Natural killer cell treated with Interleukin-12 subunit alpha and Interleukin-12 subunit beta and Interleukin-15 and Interleukin-18, amount 100 ng/mL, for 72 hours (primary cell): Measurements from ENCODE around the gene TBC1D24. TPM values are rescaled to one million over a fixed set of nuclear protein-coding genes. Genes with fewer than 3 reads are reported as not detected.
"Not testable (repeated sequence)": the region's sequence is repeated elsewhere in the genome, so short reads cannot be mapped to it uniquely, and the experiment has no call there.

ENCODE experiments used
- ATAC-seq, 2 donors: fragments of 150-1000 bp; cut with Tn5 transposase in 1 of 2; sonication (Bioruptor Pico), chemical (Tn5 transposase) in 1 of 2; 2 replicates each; pipeline ENCODE4 v1.10.0; 2021
- DNase-seq: peaks from one replicate; pipeline ENCODE4 v3.0.0; 2022; ENCODE audit warnings: low spot score
- H3K27ac Mint-ChIP-seq, 2 donors: 1 replicate in 1 of 2; 2 replicates in 1 of 2; pipeline ENCODE4 v1.8.0; 2022; ENCODE audit warnings: mixed read lengths in 2 of 2, mild to moderate bottlenecking in 1 of 2, moderate library complexity in 1 of 2
- H3K27me3 Mint-ChIP-seq, 2 donors: 1 replicate in 1 of 2; 2 replicates in 1 of 2; pipeline ENCODE4 v1.8.0; 2022; ENCODE audit warnings: mixed read lengths in 2 of 2
- H3K36me3 Mint-ChIP-seq: one replicate; pipeline ENCODE4 v1.8.0; 2022; ENCODE audit warnings: mixed read lengths
- H3K4me1 Mint-ChIP-seq, 2 donors: 1 replicate in 1 of 2; 2 replicates in 1 of 2; pipeline ENCODE4 v1.8.0; 2022; ENCODE audit warnings: low read depth in 2 of 2, mixed read lengths in 2 of 2, mild to moderate bottlenecking in 1 of 2
- H3K4me3 Mint-ChIP-seq: one replicate; pipeline ENCODE4 v1.8.0; 2022; ENCODE audit warnings: mixed read lengths
- H3K9me3 Mint-ChIP-seq: 2 replicates; pipeline ENCODE4 v1.8.0; 2022; ENCODE audit warnings: mixed read lengths
- total RNA-seq, 2 donors: library from RNA; stranded (reverse); gene quantifications; one replicate each; pipeline ENCODE4 v1.2.3, GENCODE V29; 2022

The TBC1D24 gene
- total RNA-seq, 2 donors from 2014 or later: 22.0 to 39.9 TPM

DNA sequence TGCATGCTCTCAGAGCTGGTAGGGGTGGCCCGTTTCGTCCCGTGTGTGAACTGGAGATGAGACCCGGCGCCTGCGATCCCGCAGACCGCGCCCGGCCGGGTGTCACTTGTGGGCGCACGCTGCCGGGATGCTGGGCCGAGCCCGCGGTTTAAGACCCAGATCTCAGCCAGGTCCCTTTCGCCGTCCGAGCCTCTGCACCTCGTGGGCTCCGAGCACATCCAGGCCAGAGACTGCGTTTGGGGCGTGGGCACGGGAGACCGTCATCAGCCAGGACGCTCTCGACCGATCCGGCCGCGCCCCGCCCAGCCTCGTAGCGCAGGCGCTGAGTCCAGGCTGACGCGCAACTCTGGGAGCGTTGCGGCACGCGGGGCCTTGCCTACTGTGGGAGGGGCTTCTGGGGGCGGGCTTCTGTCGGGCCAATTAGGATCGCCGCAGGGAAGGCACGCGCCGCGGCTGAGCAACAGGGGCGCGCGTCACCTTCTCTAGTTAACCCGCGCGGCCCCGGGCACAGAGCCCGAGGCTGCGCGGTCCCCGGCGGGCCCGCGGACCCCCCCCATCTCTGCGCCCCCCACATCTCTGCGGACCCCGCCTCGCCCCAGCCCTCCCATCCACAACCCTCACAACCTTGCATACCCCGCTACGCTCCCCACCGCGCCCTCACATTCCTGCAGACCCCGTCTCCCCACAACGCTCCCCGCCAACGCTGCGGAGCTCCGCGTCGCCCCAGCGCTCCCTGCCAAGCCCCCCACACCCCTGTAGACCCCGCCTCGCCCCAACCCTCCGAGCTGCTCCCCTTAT, 57.0 kb downstream of the TBC1D24 start:
- no peaks in the 10 kb centered on the region for H3K9me3 Mint-ChIP-seq
- peak overlapping the region; percentile 93 to 95 for H3K27ac Mint-ChIP-seq
- peak; percentile 95 for ATAC-seq

DNA sequence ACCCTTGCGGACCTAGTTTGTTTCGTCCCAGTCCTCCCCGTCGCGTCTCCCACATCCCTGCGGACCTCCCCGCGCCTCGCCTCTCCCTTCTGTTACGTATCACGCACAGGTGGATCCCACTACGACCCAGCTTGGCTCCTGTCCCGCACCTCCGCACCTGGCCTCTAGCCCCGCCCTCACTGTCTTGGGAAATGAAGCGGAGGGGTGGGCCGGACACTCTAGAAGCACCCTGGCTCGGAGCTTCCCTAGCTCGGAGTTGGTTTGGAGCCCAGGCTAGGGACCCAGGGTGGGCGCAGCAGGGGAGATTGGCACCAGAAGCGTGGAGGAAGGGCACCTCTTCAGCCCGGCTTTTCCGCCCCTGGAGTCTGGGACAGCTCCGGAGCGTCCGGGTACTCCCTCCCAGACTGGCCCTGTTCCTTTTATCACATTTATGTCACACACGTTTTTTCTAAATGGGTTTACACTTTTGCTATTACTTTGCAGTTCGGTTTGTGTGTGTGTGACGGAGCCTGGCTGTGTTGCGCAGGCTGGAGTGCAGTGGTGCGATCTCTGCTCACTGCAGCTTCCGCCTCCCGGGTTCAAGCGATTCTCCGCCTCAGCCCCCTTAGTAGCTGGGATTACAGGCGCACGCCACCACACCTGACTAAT, 57.7 kb downstream of the TBC1D24 start:
- Mint-ChIP-seq H3K36me3 (no peaks in the 10 kb centered on the region), H3K9me3 (no peaks in the 10 kb centered on the region), H3K27me3 (no peaks in the 10 kb centered on the region), H3K27ac (peak overlapping the region; percentile 93 to 95), H3K4me1 (peaks cover 20 to 21% of the 10 kb centered on the region in 2 donors), H3K4me3 (peak overlapping the region; percentile 97)
- ATAC-seq (peak; percentile 32 to 64), DNase-seq (peak; percentile 84)

More for the DNA sequence above, 57.0 kb downstream of the TBC1D24 start:
- no peaks in the 10 kb centered on the region for H3K27me3 Mint-ChIP-seq
- H3K36me3 Mint-ChIP-seq: no peaks in the 10 kb centered on the region
- peaks cover 17 to 21% of the 10 kb centered on the region in 2 donors for H3K4me1 Mint-ChIP-seq
- H3K4me3 Mint-ChIP-seq: peak overlapping the region; percentile 97
- peak; percentile 98 for DNase-seq

DNA sequence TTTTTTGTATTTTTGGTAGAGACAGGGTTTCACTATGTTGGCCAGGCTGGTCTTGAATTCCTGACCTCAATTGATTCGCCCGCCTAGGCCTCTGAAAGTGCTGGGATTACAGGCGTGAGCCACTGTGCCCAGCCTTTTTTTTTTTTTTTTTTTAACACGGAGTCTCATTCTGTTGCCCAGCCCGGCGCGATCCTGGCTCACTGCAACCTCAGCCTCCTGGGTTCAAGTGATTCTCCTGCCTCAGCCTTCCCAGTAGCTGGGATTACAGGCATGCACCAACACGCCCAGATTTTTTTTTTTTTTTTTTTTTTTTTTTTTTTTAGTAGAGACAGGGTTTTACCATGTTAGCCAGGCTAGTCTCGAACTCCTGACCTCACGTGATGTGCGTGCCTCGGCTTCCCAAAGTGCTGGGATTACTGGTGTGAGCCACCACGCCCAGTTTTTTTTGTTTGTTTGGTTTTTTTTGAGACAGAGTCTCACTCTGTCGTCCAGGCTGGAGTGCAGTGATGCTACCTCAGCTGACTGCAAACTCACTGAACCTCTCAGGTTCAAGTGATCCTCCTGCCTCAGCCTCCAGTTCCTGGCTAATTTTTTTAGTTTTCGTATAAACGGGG, 58.3 kb downstream of the TBC1D24 start:
- Mint-ChIP-seq H3K4me3 (peak overlapping the region; percentile 97), H3K27ac (peak overlapping the region; percentile 93 to 95), H3K4me1 (peaks cover 20 to 21% of the 10 kb centered on the region in 2 donors)
- not testable (repeated sequence) for H3K9me3 Mint-ChIP-seq, H3K27me3 Mint-ChIP-seq, DNase-seq, H3K36me3 Mint-ChIP-seq, ATAC-seq

DNA sequence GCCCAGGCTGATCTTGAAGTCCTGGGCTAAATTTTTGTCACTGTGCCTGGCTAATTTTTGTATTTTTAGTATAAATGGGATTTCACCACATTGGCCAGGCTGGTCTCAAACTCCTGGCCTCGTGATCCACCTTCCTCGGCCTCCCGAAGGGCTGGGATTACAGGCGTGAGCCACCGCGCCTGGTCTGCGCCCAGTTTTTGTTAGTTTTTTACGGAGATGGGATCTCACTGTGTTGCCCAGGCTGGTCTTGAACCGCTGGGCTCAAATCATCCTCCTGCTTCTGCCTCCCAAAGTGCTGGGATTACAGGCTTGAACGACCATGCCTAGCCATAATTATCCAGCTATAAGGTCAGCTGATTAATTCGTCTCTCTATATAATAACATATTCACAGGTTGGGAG, 59.0 kb downstream of the TBC1D24 start:
- peaks cover 23 to 26% of the 10 kb centered on the region in 2 donors for H3K4me1 Mint-ChIP-seq

DNA sequence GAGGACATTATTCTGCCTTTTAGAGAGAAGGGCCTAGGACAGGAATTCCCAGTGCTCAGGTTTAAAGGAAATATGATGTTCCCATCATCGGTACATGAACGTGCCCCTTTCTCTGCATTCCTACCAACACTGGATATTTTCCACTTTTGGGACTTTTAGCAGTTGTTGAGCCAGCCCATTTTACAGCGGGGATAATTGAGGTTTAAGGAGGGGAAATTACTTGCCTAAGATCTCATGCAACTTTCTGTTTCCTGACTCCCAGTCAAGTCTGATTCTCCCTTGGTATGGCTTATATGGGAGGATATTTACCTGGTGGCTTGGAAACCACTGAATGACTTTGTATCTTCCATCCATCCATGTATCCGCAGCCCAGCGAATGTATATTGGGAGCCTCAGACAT, 59.4 kb downstream of the TBC1D24 start:
- H3K4me3 Mint-ChIP-seq: peak overlapping the region; percentile 66
- peak overlapping the region; percentile 60 to 95 for H3K27ac Mint-ChIP-seq
- not testable (repeated sequence) for DNase-seq, H3K36me3 Mint-ChIP-seq, H3K27me3 Mint-ChIP-seq, H3K9me3 Mint-ChIP-seq, ATAC-seq
- peaks cover 25 to 30% of the 10 kb centered on the region in 2 donors for H3K4me1 Mint-ChIP-seq

More for the DNA sequence above, 59.0 kb downstream of the TBC1D24 start:
- no peaks in the 10 kb centered on the region for H3K36me3 Mint-ChIP-seq
- DNase-seq (no peak), ATAC-seq (no peak)
- H3K9me3 Mint-ChIP-seq: no peaks in the 10 kb centered on the region
- H3K27me3 Mint-ChIP-seq: no peaks in the 10 kb centered on the region
- peak overlapping the region; percentile 60 to 95 for H3K27ac Mint-ChIP-seq
- peak overlapping the region; percentile 66 for H3K4me3 Mint-ChIP-seq

DNA sequence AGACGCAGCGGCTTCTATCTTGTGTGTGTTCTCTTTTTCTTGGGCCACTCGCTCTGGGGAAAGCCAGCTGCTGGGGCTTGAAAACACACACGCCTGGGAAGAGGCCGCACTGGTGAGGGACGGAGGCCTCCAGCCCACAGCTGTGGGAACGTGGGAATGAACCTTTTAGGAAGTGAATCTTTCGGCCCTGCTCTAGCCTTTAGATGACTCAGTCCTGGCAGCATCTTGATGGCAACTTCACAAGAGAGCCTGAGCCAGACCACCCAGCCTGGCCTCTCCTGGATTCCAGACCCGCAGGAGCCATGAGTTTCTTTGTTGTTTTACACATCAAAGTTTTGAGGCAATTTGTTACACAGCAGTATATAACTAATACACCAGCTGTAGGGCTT, 60.7 kb downstream of the TBC1D24 start:
- Mint-ChIP-seq H3K4me3 (no peak overlapping the region), H3K27ac (no peak overlapping the region), H3K4me1 (peaks cover 30 to 41% of the 10 kb centered on the region in 2 donors), H3K27me3 (no peaks in the 10 kb centered on the region), H3K36me3 (no peaks in the 10 kb centered on the region), H3K9me3 (no peaks in the 10 kb centered on the region)
- DNase-seq (peak; percentile 26), ATAC-seq (no peak)

DNA sequence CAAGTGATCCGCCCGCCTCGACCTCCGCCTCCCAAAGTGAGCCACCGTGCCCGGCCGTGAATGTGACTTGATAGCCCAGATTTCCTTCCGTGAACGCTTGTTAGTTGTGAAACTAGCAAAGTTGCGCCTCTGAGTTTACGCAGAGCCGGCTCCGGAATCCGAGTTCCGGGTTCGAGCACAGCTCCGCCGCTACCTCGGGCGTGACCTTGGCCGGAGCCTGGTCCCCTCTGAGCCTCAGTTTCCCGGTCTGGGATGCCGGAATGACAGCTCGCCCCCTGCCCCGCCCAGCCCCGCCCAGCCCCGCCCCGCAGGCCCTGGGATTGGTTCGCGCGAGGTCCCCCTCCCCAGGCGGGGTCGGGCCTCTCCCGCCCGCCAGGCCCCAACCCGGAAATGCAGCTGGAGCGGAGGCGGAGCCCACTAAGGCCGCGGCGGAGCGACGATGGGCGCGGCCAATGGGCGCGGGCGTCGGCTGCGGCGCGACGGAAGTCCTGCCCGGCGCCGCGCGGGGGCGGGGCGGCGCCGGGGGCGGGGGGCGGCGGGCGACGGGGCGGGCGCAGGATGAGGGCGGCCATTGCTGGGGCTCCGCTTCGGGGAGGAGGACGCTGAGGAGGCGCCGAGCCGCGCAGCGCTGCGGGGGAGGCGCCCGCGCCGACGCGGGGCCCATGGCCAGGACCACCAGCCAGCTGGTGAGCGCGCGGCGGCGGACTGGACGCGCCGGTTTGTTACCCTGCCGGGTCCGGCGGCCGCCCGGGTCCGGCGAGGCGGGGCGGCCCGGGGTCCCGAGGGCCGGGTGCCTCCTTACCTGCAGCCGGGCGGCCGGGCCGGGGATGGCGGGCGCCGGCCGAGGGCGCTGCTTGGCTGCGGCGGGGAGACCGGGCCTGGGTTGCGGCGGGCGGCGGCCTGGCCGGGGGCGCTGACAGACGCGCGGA, 62.8 kb downstream of the TBC1D24 start, which contains the start of gene PDPK1:
Gene PDPK1 (plus strand): TSS at position 571 of the 929 bp plus-strand sequence. CDS start 92 bp downstream, at position 663.
- DNase-seq (peak; percentile 96), ATAC-seq (peak; percentile 95)
- no peaks in the 10 kb centered on the region for H3K27me3 Mint-ChIP-seq
- no peaks in the 10 kb centered on the region for H3K36me3 Mint-ChIP-seq
- H3K27ac Mint-ChIP-seq: peak within 1 kb of the TSS; percentile 70 to 91
- H3K4me1 Mint-ChIP-seq: peaks cover 28 to 36% of the 10 kb centered on the region in 2 donors
- peak within 1 kb of the TSS; percentile 83 for H3K4me3 Mint-ChIP-seq
- H3K9me3 Mint-ChIP-seq: no peaks in the 10 kb centered on the region

DNA sequence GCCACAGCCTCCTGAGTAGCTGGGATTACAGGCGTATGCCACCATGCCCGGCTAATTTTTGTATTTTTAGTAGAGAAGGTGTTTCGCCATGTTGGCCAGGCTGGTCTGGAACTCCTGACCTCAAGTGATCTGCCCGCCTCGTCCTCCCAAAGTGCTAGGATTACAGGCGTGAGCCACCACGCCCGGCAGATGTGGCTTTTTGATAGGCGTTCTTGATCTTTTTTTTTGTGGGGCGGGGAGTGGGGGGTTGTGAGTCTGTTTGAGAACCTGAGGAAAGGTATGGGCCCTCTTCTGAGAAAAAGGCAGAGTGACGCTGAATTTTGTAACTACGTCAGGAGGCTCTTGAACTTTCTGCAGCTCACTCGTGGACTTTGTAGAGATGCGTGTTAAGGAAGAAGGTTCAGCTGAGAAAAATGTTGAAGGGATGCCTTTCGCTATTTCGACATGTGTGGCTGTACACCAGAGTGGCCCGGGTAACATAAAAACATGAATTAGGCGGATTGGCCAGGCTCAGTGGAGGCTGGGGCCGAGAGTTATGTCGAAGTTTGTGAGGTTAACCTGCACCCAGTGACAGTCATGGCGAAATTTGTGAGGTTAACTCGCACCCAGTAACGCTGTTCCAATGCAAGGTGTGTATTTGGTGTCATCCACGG, 64.4 kb downstream of the TBC1D24 start:
- H3K27me3 Mint-ChIP-seq, H3K36me3 Mint-ChIP-seq, ATAC-seq, H3K9me3 Mint-ChIP-seq, DNase-seq: not testable (repeated sequence)
- Mint-ChIP-seq H3K4me3 (peak overlapping the region; percentile 83), H3K4me1 (peaks cover 25 to 28% of the 10 kb centered on the region in 2 donors), H3K27ac (peak overlapping the region; percentile 48 to 79)

DNA sequence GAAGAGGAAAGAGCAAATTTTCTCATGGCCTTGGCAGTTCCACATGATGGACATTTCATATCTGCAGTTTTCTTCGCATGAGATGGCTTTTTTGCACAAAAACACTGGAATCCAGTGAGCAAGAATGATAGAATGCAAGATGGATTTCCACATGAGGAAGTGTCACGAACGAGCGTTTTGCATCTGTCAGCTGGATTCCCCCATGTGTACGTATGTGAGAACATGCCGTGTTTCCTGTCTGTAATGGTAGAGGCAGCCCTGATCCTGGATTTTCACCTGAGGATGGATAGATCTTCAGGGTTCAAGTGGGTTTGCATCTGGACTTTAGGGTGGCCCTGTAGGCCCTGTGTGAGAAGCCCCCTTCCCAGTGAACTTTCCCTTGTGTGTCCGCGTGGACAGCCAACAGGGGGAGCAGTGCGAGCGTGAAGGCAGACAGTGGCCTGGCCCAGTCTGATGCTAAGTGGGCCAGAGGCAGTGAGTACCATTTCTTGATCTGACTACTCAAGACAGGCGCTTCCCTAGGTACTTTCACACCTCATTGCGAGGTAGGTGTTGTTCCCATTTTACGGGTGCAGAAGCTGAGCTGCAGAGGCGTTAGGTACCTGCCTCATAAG, 65.0 kb downstream of the TBC1D24 start:
- Mint-ChIP-seq H3K4me1 (peaks cover 25 to 28% of the 10 kb centered on the region in 2 donors), H3K27ac (peak overlapping the region; percentile 48 to 79), H3K4me3 (peak overlapping the region; percentile 83)
- H3K27me3 Mint-ChIP-seq, H3K9me3 Mint-ChIP-seq, H3K36me3 Mint-ChIP-seq, ATAC-seq: not testable (repeated sequence)
- peak; percentile 49 for DNase-seq

DNA sequence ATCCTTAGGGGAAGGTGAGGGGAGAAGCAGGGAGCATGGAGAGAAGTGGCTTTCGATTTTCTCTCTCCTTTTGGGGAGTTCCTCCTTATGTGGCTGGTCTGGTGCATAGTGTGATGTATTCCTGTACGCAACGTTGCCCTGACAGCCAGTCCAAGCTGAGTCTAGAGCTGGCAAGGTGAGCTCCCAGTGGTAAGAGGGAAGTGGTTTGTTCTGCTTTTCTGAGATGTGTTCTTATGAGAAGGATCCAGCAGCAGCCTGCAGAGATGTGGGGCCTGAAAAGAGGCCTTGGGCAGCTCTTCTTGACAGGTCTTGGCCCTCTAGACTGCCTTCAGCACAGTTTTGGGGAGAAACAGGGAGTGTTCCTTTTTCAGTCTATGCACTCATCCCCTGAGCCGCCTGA, 66.0 kb downstream of the TBC1D24 start:
- not testable (repeated sequence) for H3K36me3 Mint-ChIP-seq, ATAC-seq, H3K9me3 Mint-ChIP-seq, H3K27me3 Mint-ChIP-seq, DNase-seq
- peak overlapping the region; percentile 31 for H3K4me3 Mint-ChIP-seq
- peak overlapping the region; percentile 34 to 56 for H3K27ac Mint-ChIP-seq
- peaks cover 29 to 33% of the 10 kb centered on the region in 2 donors for H3K4me1 Mint-ChIP-seq

DNA sequence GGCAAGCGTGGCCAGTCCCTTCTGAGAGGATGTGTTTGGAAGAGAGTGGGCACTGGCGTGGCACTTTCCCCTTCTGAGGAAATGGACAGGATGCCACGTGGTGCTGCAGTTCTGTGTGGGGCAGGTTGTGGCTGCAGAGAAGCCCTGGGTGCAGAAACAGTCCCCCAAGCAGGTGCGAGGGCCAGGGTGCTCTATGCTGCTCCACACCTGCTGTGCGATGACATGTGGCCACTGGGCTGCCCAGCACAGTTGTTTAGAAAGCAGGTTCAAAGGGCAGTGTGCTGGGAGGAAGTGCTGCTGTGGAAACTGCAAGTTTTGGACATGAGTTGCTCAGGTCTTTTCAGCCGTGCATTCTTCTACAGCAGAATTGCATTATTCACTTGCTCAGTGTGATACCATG, 66.5 kb downstream of the TBC1D24 start:
- H3K27ac Mint-ChIP-seq: peak overlapping the region; percentile 34 to 56

DNA sequence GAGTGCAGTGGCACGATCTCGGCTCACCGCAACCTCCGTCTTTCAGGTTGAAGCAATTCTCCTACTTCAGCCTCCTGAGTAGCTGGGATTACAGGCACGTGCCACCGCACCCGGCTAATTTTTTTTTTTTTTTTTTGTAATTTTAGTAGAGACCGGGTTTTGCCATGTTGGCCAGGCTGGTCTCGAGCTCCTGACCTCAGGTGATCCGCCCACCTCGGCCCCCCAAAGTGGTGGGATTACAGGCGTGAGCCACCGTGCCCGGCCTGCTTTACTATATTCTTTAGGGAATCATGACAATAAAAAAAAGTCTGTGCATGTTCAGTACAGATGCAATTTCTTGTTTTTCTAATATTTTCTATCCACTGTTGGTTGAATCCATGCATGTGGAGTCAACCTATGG, 68.8 kb downstream of the TBC1D24 start:
- DNase-seq, H3K27ac Mint-ChIP-seq, ATAC-seq, H3K9me3 Mint-ChIP-seq, H3K27me3 Mint-ChIP-seq, H3K4me3 Mint-ChIP-seq, H3K36me3 Mint-ChIP-seq: not testable (repeated sequence)
- peaks cover 24 to 30% of the 10 kb centered on the region in 2 donors for H3K4me1 Mint-ChIP-seq

More for the DNA sequence above, 66.5 kb downstream of the TBC1D24 start:
- not testable (repeated sequence) for H3K36me3 Mint-ChIP-seq, ATAC-seq, H3K27me3 Mint-ChIP-seq, H3K4me3 Mint-ChIP-seq, DNase-seq, H3K9me3 Mint-ChIP-seq
- peaks cover 29 to 33% of the 10 kb centered on the region in 2 donors for H3K4me1 Mint-ChIP-seq
